ENCODE measurements around the gene WFDC5. TPM values are rescaled to one million over a fixed set of nuclear protein-coding genes. Genes with fewer than 3 reads are reported as not detected.

The WFDC5 gene
- total RNA-seq, 2 donors from 2014 or later, result 5.4 TPM; not detected in 1

DNA sequence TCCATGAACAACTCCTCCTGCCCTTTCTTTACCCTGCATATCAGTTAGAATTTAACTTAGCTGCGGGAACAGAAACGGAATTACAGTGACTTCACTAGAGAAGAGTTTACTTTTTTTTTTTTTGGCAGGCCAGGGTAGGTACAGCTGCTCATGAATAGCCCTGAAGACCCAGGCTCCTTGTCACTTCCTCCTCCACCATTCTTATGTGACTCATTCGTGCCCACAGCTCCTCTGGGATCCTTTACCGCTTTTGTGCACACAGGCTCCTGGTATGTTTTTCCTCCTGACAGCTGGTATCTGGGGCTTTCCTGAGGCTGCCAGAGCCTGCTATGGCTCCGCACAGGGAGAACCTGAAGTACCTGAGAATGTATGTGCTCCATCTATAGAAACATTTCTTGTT lies 10.2 kb downstream of the WFDC5 start:
- H3K4me1 Mint-ChIP-seq, result peaks cover 5% of the 10 kb centered on the region
- H3K27me3 Mint-ChIP-seq, result peaks cover 18% of the 10 kb centered on the region
- ATAC-seq (replicated peaks), result no peak
- H3K4me3 Mint-ChIP-seq, result no peak overlapping the region
- no peaks in the 10 kb centered on the region for H3K36me3 Mint-ChIP-seq (ENCODE audit: low read depth)
- H3K9me3 Mint-ChIP-seq, result no peaks in the 10 kb centered on the region
- H3K27ac Mint-ChIP-seq, result no peak overlapping the region

DNA sequence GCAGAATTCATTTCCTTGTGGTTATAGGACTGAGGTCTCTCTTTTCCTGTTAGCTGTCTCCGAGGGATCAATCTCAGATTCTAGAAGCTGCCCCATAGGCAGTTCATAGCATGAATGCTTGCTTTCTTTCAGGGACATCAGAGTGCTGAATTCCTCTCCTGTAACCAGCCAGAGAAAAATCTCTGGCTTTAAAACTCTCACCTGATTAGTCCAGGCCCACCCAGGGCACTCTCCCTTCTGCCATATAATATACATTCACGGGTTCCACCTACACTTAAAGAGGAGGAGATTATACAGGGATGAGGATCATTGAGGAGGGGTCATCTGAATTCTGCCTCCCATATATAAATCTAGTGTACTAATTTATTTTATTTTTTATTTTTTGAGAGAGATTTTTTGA lies 11.9 kb downstream of the WFDC5 start:
- Mint-ChIP-seq H3K4me1 (peaks cover 5% of the 10 kb centered on the region), H3K27me3 (peaks cover 29% of the 10 kb centered on the region), H3K4me3 (no peak overlapping the region), H3K9me3 (no peaks in the 10 kb centered on the region), H3K27ac (no peak overlapping the region), H3K36me3 (ENCODE audit: low read depth) (no peaks in the 10 kb centered on the region)
- ATAC-seq (replicated peaks), result no peak

DNA sequence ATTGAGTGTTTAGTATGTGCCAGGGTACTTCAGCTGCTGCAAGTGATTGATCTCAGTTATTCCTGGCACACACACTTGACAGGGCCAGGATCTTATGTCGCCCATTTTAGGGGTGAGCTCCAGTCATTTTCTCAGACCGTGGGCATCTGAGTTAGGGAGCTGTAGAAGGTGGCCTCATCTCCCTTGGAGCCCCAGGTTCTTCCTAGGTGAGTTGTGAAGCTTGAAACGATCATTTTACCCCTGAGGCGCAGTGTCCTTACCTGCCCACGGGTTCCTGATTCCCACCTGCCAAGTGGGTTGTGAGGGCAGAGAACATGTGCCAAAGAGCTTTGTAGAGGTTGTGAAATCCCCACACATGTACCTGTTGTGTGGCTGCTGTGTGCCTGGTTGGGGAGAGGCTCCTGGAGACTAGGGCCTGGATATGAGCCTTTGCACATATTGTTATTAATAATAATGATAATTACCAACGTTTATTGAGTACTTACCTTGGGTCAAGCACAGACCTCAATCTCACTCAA lies 13.6 kb downstream of the WFDC5 start:
- Mint-ChIP-seq H3K36me3 (ENCODE audit: low read depth) (peaks cover 5% of the 10 kb centered on the region), H3K4me3 (no peak overlapping the region), H3K27ac (no peak overlapping the region), H3K27me3 (peaks cover 38% of the 10 kb centered on the region), H3K9me3 (no peaks in the 10 kb centered on the region), H3K4me1 (peaks cover 5% of the 10 kb centered on the region)
- no peak for ATAC-seq (replicated peaks)

DNA sequence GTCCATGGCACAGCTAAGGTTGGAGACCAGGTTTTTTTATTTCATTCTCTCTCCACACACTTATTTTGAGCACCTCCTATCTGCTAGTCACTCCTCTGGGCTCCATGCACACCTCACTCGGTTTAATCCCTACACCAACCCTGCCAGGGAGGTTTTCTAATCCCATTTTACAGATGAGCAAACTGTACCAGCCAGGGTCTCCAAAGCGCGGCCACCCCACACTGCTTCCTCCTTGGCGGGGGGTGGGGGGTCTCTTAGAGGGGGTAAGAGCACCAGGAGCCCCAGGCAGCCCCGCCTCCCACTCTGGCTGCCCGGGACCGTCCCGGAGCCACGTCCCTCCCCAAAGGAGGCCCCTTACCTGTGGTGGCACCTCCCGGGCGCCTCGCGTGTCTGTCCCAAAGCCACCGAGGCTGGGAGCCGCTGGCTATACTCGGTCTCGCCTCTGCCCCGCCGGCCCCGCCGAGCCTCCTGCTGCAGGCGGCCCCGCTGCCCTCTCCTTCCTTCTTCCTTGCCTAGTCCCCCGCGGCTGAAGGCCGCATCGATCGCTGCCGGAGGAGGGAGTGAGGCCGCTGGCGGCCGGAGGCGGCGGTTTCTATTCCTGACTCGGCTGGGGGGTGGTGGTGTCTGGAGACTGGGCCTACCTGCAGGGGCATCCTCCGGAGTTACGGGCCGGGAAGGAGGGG lies 14.3 kb downstream of the WFDC5 start, which contains the start of gene KCNS1:
KCNS1 (minus strand) TSS at position 565 of the 683 bp plus-strand sequence. CDS start 1,891 bp downstream, outside the sequence.
- Mint-ChIP-seq H3K27ac (no peak within 1 kb of the TSS), H3K27me3 (peaks cover 39% of the 10 kb centered on the region), H3K36me3 (ENCODE audit: low read depth) (peaks cover 5% of the 10 kb centered on the region), H3K4me1 (peaks cover 5% of the 10 kb centered on the region), H3K9me3 (no peaks in the 10 kb centered on the region), H3K4me3 (no peak within 1 kb of the TSS)
- ATAC-seq (replicated peaks), result peak; percentile 16

DNA sequence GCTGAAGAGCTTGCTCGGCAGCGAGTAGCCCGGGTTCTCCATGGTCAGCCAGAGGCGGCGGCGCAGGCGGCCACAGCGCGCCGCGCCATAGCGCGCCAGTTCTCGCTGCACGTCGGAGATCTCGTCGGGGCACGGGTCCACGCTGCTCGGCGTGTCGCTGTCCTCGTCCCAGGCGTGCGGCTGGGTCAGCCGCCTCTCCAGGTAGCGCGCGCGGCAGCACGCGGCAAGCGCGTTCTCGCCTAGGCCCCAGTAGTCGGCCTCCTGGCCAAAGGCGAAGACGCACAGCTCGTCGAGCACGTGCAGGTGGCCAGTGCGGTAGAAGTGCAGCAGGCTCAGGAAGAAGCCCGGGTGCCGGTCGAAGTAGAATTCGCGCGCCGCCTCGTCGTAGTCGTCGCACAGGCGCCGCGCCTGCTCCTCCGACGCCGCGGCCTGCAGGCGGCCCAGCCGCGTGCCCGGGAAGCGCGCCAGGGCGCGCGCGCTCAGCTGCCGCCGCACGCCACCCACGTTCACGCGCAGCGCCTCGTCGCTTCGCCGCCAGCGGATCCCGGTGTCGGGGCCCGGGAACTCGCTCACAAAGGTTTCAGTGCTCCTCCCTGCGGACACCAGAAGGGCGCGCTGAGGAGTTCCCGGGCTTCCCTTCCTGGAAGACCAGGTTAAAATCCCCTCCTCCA lies 16.7 kb downstream of the WFDC5 start:
- Mint-ChIP-seq H3K27ac (no peak overlapping the region), H3K27me3 (peaks cover 39% of the 10 kb centered on the region), H3K4me3 (peak overlapping the region; percentile 66), H3K9me3 (no peaks in the 10 kb centered on the region), H3K4me1 (peaks cover 5% of the 10 kb centered on the region), H3K36me3 (ENCODE audit: low read depth) (peaks cover 5% of the 10 kb centered on the region)
- no peak for ATAC-seq (replicated peaks)

DNA sequence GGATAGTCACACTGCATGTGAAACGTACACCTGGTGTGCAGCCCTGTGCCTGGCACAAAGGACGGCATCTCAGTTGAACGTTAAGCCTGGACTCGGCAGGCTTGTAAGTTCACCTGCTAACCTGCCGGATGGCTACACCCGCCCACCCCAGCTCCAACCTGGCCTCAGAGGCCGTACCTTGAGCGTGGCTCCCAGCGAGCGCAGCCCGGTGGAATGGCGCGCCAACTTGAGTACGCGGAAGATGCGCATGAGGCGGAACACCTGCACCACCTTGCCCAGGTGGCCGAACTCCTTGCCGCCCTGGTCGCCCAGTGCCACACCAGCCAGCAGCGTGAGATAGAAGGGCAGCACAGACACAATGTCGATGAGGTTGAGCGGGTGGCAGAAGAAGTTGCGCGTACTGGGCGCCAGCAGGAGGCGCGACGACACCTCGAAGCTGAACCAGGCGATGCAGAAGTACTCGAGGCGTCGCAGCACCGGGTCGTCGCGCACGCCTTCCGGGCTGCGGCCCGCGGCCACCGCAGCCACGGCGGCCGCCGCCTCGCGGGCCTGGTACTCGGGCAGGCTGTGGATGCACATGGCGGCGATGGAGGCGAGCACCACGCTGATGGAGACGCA lies 17.4 kb downstream of the WFDC5 start:
- Mint-ChIP-seq H3K27me3 (peaks cover 39% of the 10 kb centered on the region), H3K4me1 (peaks cover 5% of the 10 kb centered on the region), H3K9me3 (no peaks in the 10 kb centered on the region), H3K27ac (no peak overlapping the region), H3K4me3 (peak overlapping the region; percentile 66), H3K36me3 (ENCODE audit: low read depth) (peaks cover 5% of the 10 kb centered on the region)
- peak; percentile 60 for ATAC-seq (replicated peaks)

DNA sequence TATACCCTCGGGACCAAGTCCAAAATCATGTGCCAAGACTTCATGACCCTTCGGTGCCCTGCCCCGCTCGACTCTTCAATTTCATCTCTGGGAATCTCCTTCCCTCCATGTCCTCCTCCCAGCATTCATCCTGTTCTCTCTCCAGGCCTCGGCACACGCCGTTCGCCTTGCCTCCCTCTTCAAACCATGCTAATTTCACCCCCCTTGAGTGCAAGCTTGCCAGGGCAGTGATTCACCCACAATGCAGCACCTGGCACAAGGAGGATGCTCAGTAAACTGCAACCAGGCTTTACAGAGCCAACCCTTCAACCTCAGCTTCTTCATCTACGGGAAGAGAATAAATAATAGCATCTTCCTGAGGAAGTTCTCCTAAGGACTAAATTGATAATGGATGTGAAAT lies 18.2 kb downstream of the WFDC5 start:
- Mint-ChIP-seq H3K4me1 (peaks cover 5% of the 10 kb centered on the region), H3K9me3 (no peaks in the 10 kb centered on the region), H3K27me3 (peaks cover 35% of the 10 kb centered on the region), H3K4me3 (no peak overlapping the region), H3K36me3 (ENCODE audit: low read depth) (peaks cover 5% of the 10 kb centered on the region), H3K27ac (no peak overlapping the region)
- ATAC-seq (replicated peaks), result no peak

DNA sequence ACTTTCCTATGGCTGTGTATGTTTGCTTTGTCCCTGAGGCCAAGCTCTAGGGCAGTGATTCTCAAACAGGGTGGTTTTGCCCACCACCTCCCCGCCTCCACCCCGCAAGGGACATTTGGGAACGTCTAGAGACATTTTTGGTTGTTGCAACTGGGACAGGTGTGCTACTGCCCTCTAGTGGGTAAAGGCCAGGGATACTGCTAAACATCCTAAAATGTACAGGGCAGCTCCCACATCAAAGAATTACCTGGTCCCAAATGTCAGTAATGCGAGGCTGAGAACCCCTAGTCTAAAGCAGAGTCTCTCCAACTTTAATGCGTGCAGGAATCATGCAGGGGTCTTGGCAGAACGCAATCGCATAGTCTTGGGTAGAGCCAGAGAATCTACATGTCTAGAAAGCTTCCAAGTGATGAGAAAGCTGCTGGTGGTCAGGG lies 19.2 kb downstream of the WFDC5 start:
- Mint-ChIP-seq H3K36me3 (ENCODE audit: low read depth) (peaks cover 11% of the 10 kb centered on the region), H3K4me3 (no peak overlapping the region), H3K9me3 (no peaks in the 10 kb centered on the region), H3K27ac (no peak overlapping the region), H3K27me3 (peaks cover 30% of the 10 kb centered on the region), H3K4me1 (no peaks in the 10 kb centered on the region)
- ATAC-seq (replicated peaks), result peak; percentile 55

DNA sequence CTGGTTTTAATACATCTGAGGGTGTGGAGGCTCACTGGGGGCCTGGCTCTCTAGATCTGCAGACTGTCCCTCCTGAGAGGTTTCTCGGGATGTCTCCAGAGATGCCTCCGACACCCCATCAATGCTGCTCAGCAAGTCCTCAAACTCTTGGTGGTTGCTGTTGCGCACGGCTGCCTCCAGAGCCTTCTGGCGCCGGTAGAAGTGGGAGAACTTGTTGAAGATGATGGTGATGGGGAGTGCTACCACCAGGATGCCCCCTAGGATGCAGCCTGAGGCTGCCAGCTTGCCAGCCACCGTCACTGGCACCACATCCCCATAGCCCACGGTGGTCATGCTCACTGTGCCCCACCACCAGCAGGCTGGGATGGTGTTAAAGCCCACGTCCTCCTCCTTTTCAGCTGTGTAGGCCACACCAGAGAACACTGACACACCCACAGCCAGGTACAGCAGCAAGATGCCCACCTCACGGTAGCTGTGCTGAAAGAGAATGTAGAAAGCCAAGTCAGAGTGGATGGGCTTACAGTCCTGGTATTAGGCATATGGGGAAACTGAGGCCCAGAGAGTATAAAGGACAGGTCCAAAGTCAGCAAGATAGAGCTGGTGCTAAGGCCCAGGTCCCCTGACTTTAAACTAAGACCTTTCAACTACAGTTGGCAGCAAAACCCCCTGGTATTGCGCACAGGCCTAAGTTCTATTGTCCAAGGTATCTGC lies 20.0 kb downstream of the WFDC5 start:
- ATAC-seq (replicated peaks), result no peak
- Mint-ChIP-seq H3K27me3 (peaks cover 24% of the 10 kb centered on the region), H3K4me1 (no peaks in the 10 kb centered on the region), H3K9me3 (no peaks in the 10 kb centered on the region), H3K4me3 (no peak overlapping the region), H3K27ac (no peak overlapping the region), H3K36me3 (ENCODE audit: low read depth) (peaks cover 12% of the 10 kb centered on the region)

DNA sequence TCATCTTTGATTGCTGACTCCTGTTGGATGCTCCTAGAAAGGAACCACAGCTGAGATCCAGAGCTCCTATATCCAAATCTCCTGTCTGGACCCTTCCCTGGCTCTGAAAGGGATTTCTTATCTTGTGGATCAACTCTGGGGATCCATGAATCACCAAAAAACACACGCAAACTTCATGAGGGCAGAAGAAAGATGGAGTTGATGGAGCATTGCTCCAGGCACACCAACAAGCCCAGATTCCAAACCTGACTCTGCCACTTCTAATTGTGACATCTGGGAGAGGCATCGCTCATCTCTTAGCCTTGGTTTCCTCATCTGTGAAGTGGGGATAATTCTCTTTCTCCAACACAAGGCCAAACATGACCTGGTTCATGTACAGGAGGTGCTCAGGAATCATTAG lies 20.8 kb downstream of the WFDC5 start:
- peaks cover 12% of the 10 kb centered on the region for H3K36me3 Mint-ChIP-seq (ENCODE audit: low read depth)
- ATAC-seq (replicated peaks), result no peak
- H3K4me1 Mint-ChIP-seq, result no peaks in the 10 kb centered on the region
- H3K27ac Mint-ChIP-seq, result no peak overlapping the region
- peaks cover 16% of the 10 kb centered on the region for H3K27me3 Mint-ChIP-seq
- no peak overlapping the region for H3K4me3 Mint-ChIP-seq
- H3K9me3 Mint-ChIP-seq, result no peaks in the 10 kb centered on the region

DNA sequence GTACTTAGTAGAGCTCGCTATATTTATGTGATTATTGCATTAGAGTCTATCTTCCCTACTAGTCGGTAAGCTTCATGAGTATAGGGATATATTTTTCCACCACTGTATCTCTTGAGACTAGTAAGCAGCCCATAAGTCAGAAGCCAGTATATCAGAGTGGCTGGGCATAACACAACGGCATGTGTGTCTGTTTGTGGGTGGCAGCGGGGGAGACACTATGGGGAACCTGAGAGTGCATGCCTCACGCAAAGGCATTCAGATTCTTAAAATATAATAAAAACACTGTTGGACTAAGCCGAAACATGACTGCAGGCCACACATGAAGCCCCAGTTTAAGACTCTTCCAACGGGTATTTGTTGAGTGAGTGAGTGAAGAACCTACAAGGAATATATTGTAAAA lies 22.1 kb downstream of the WFDC5 start:
- no peak for ATAC-seq (replicated peaks)
- Mint-ChIP-seq H3K4me3 (no peak overlapping the region), H3K36me3 (ENCODE audit: low read depth) (peaks cover 15% of the 10 kb centered on the region), H3K9me3 (no peaks in the 10 kb centered on the region), H3K27ac (no peak overlapping the region), H3K4me1 (no peaks in the 10 kb centered on the region), H3K27me3 (peaks cover 10% of the 10 kb centered on the region)

DNA sequence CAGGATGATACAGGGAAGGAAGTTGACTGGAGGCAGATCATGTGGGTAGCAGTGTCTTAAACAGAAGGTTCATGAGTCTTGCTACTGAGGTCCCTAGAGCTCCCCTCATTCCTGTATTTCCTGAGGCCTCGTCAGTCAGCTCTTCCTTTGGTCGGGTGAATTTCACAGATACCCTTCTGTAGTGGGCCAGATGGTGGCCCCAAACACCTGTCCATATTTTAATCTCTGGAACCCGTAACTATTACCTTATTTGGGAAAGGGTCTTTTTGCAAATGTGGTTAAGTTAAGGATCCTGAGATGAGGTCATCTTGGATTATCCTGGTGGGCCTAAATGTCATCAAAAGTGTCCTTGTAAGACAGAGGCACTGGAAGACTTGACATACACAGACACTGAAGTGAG lies 23.6 kb downstream of the WFDC5 start:
- H3K27ac Mint-ChIP-seq, result peak overlapping the region; percentile 70
- H3K9me3 Mint-ChIP-seq, result no peaks in the 10 kb centered on the region
- peaks cover under 1% of the 10 kb centered on the region for H3K27me3 Mint-ChIP-seq
- no peak for ATAC-seq (replicated peaks)
- no peaks in the 10 kb centered on the region for H3K4me1 Mint-ChIP-seq
- no peak overlapping the region for H3K4me3 Mint-ChIP-seq
- peaks cover 25% of the 10 kb centered on the region for H3K36me3 Mint-ChIP-seq (ENCODE audit: low read depth)

DNA sequence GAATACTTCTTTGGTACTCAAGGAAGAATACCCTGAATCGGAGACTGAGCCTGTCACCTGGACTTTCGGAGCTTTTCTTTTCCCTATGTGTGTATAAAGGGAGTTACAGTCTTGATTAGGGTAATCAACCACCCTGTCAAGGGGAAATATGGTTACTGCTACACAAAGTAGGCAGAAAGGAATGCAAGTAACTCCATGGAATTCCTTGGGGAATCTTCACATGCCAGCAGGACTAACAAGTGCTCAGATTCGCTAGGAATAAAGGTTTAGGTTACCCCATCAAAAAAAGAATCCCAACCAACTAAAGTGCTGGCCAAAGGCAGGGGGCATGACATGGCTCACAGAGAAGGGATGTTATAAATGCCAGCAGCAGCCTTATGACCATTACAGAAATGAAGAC lies 24.5 kb downstream of the WFDC5 start:
- Mint-ChIP-seq H3K4me1 (no peaks in the 10 kb centered on the region), H3K27me3 (no peaks in the 10 kb centered on the region), H3K36me3 (ENCODE audit: low read depth) (peaks cover 34% of the 10 kb centered on the region), H3K27ac (peak overlapping the region; percentile 70), H3K9me3 (no peaks in the 10 kb centered on the region), H3K4me3 (no peak overlapping the region)
- no peak for ATAC-seq (replicated peaks)

DNA sequence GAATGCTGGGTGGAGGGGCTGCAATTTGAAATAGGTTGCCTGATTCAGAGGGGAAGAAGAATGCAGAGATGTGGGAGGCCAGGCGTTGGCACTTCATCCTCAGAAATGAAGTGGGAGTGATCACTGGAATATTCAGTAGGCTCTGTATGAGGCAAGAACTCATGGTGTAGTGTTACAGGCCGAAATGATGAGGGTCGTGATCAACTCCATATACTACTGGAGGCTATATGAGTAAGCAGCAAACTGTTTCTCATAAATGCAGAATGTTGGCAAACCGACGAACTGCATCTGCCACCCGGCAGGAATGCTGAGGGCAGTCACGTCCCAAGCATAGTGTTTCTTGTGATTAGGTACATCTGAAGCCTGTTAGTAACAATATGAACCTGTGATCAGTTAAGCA lies 26.7 kb downstream of the WFDC5 start:
- peaks cover 52% of the 10 kb centered on the region for H3K36me3 Mint-ChIP-seq (ENCODE audit: low read depth)
- no peak for ATAC-seq (replicated peaks)

More for the DNA sequence above, 26.7 kb downstream of the WFDC5 start:
- Mint-ChIP-seq H3K27me3 (no peaks in the 10 kb centered on the region), H3K4me3 (no peak overlapping the region), H3K27ac (peak overlapping the region; percentile 65), H3K9me3 (no peaks in the 10 kb centered on the region), H3K4me1 (no peaks in the 10 kb centered on the region)
